H1 (cell line): ENCODE data around the gene MFAP4. TPM values are rescaled to one million over a fixed set of nuclear protein-coding genes. Genes with fewer than 3 reads are reported as not detected.

Experiments
- CTCF ChIA-PET: fragments of 300-600 bp; sonication (Branson Sonifier 250); formaldehyde crosslinking; loops from one replicate; lab custom pipeline; 2021; ENCODE audit not compliant: partially characterized antibody; lab: Charles Lee
- POLR2A ChIA-PET: fragments of 300-600 bp; sonication (Branson Sonifier 250); formaldehyde crosslinking; loops from one replicate; lab custom pipeline; 2021; ENCODE audit warnings: inconsistent platforms; ENCODE audit not compliant: partially characterized antibody; lab: Charles Lee
- DNase-seq, 2 experiments: peaks; one replicate each; pipeline versions ENCODE4 v3.0.0 to v3.0.0-alpha.2; 2010 to 2022; ENCODE audit warnings: low spot score in 2 of 2, low read depth in 1 of 2, mixed read lengths in 1 of 2
- FAIRE-seq: peaks from 2 replicates; lab custom pipeline; 2011; peaks lifted over from hg19 to GRCh38; lab: Jason Lieb, UNC
- H2AFZ ChIP-seq: 2 replicates; pipeline ENCODE4 v1.8.1; 2012; ENCODE audit warnings: low read length, inconsistent platforms
- H2AK5ac ChIP-seq: 2 replicates; pipeline ENCODE4 v1.6.1; 2013; ENCODE audit warnings: low read depth, low read length
- H2BK120ac ChIP-seq: replicated peaks from 2 replicates; pipeline ENCODE3; 2013; ENCODE audit warnings: low read depth, low read length, inconsistent platforms
- H2BK12ac ChIP-seq: 2 replicates; pipeline ENCODE4 v1.6.1; 2013; ENCODE audit warnings: low read depth, low read length
- H2BK15ac ChIP-seq: 2 replicates; pipeline ENCODE4 v1.6.1; 2013; ENCODE audit warnings: low read length
- H2BK20ac ChIP-seq: 2 replicates; pipeline ENCODE4 v1.6.1; 2013; ENCODE audit warnings: low read length
- H2BK5ac ChIP-seq: 2 replicates; pipeline ENCODE4 v1.6.1; 2013; ENCODE audit warnings: low read depth, low read length
- H3K14ac ChIP-seq: 2 replicates; pipeline ENCODE4 v1.6.1; 2013; ENCODE audit warnings: inconsistent platforms; ENCODE audit not compliant: insufficient read length
- H3K18ac ChIP-seq: 2 replicates; pipeline ENCODE4 v1.6.1; 2013; ENCODE audit warnings: low read length; ENCODE audit errors: extremely low read depth
- H3K23ac ChIP-seq: 2 replicates; pipeline ENCODE4 v1.6.1; 2013; ENCODE audit warnings: inconsistent platforms; ENCODE audit not compliant: insufficient read length
- H3K23me2 ChIP-seq: 2 replicates; pipeline ENCODE4 v1.6.1; 2013; ENCODE audit warnings: low read depth, low read length
- H3K27ac ChIP-seq: 2 replicates; pipeline ENCODE4 v1.6.1; 2011; ENCODE audit warnings: low read depth, low read length, inconsistent platforms
- H3K27me3 ChIP-seq, 4 experiments: replicated peaks in 1 of 4; 1 replicate in 1 of 4; 2 replicates in 3 of 4; pipeline versions ENCODE4 v1.6.1 to v1.8.1; 2011 to 2013; ENCODE audit warnings: low read length in 3 of 4, mild to moderate bottlenecking in 3 of 4, inconsistent platforms in 2 of 4, mixed read lengths in 2 of 4, moderate library complexity in 1 of 4; ENCODE audit not compliant: control insufficient read depth in 3 of 4, insufficient read depth in 3 of 4; ENCODE audit errors: extremely low read depth in 1 of 4
- H3K36me3 ChIP-seq, 4 experiments: 2 replicates each; pipeline versions ENCODE4 v1.6.1 to v1.8.1; 2011 to 2013; ENCODE audit warnings: mild to moderate bottlenecking in 4 of 4, low read length in 3 of 4, moderate library complexity in 2 of 4, control low read depth in 1 of 4, inconsistent platforms in 1 of 4; ENCODE audit not compliant: insufficient read depth in 4 of 4, control insufficient read depth in 2 of 4
- H3K4ac ChIP-seq: replicated peaks from 2 replicates; pipeline ENCODE3; 2013; ENCODE audit warnings: low read length, low read depth, mixed read lengths, inconsistent platforms; ENCODE audit not compliant: insufficient read length
- H3K4me1 ChIP-seq, 4 experiments: replicated peaks in 1 of 4; 1 replicate in 1 of 4; 2 replicates in 3 of 4; pipeline versions ENCODE4 v1.6.1 to v1.8.1; 2011 to 2013; ENCODE audit warnings: low read length in 3 of 4, inconsistent platforms in 2 of 4, mixed read lengths in 1 of 4; ENCODE audit not compliant: insufficient read depth in 4 of 4, control insufficient read depth in 3 of 4
- H3K4me2 ChIP-seq, 2 experiments: 2 replicates each; pipeline versions ENCODE4 v1.6.1 to v1.8.1; 2011 to 2013; ENCODE audit warnings: low read depth in 2 of 2, low read length in 2 of 2, control low read depth in 1 of 2, inconsistent platforms in 1 of 2, mild to moderate bottlenecking in 1 of 2; ENCODE audit not compliant: insufficient read depth in 1 of 2
- H3K4me3 ChIP-seq, 4 experiments: fragments of 200-600, 300-600 bp in 1 of 4; sonication (generic), shearing (Covaris generic), sonication (Bioruptor Twin) in 1 of 4; 2 replicates each; pipeline versions ENCODE4 v1.5.1 to v1.8.1; 2011 to 2016; ENCODE audit warnings: low read length in 4 of 4, low read depth in 3 of 4, control low read depth in 2 of 4, inconsistent platforms in 2 of 4, mild to moderate bottlenecking in 2 of 4, mixed read lengths in 1 of 4, moderate library complexity in 1 of 4; ENCODE audit not compliant: insufficient read depth in 2 of 4; ENCODE audit errors: extremely low read depth in 1 of 4
- H3K56ac ChIP-seq: replicated peaks from 2 replicates; pipeline ENCODE3; 2013; ENCODE audit warnings: low read depth, mild to moderate bottlenecking, mixed read lengths, low read length, inconsistent platforms; ENCODE audit not compliant: insufficient read length
- H3K79me1 ChIP-seq: 2 replicates; pipeline ENCODE4 v1.6.1; 2013; ENCODE audit warnings: low read depth, low read length, control low read depth
- H3K79me2 ChIP-seq, 2 experiments: 2 replicates each; pipeline versions ENCODE4 v1.6.1 to v1.8.1; 2012 to 2013; ENCODE audit warnings: low read length in 2 of 2, mild to moderate bottlenecking in 2 of 2, inconsistent platforms in 1 of 2; ENCODE audit not compliant: insufficient read depth in 2 of 2, control insufficient read depth in 1 of 2
- H3K9ac ChIP-seq, 4 experiments: replicated peaks in 1 of 4; 1 replicate in 1 of 4; 2 replicates in 3 of 4; pipeline versions ENCODE4 v1.6.1 to v1.8.1; 2011 to 2013; ENCODE audit warnings: low read depth in 3 of 4, low read length in 3 of 4, control low read depth in 2 of 4, mild to moderate bottlenecking in 2 of 4, moderate library complexity in 2 of 4, inconsistent platforms in 1 of 4; ENCODE audit errors: extremely low read depth in 1 of 4
- H3K9me3 ChIP-seq, 2 experiments: 2 replicates each; pipeline versions ENCODE4 v1.6.1 to v1.8.1; 2012 to 2013; ENCODE audit warnings: mild to moderate bottlenecking in 2 of 2, moderate library complexity in 2 of 2, control low read depth in 1 of 2, inconsistent platforms in 1 of 2, low read depth in 1 of 2, low read length in 1 of 2, mixed read lengths in 1 of 2; ENCODE audit not compliant: insufficient read depth in 2 of 2
- H4K20me1 ChIP-seq, 2 experiments: replicated peaks in 1 of 2; 2 replicates each; pipeline versions ENCODE3 to v1.8.1; 2011 to 2013; ENCODE audit warnings: inconsistent platforms in 2 of 2, low read length in 2 of 2, mild to moderate bottlenecking in 1 of 2; ENCODE audit not compliant: insufficient read depth in 2 of 2, control insufficient read depth in 1 of 2
- H4K5ac ChIP-seq: 2 replicates; pipeline ENCODE4 v1.6.1; 2013; ENCODE audit warnings: low read length, low read depth, mixed read lengths, inconsistent platforms; ENCODE audit not compliant: insufficient read length
- H4K8ac ChIP-seq: 2 replicates; pipeline ENCODE4 v1.8.0; 2013; ENCODE audit warnings: mild to moderate bottlenecking, moderate library complexity, low read length, inconsistent platforms; ENCODE audit not compliant: insufficient read depth; ENCODE audit errors: extremely low read depth
- H4K91ac ChIP-seq: replicated peaks from 2 replicates; pipeline ENCODE3; 2013; ENCODE audit warnings: low read length, mixed read lengths, inconsistent platforms; ENCODE audit not compliant: insufficient read length
- BCL11A ChIP-seq, 2 experiments: IDR thresholded peaks; one replicate each; pipeline ENCODE4 v1.6.1; 2011; ENCODE audit warnings: low read depth in 2 of 2, low read length in 2 of 2, mild to moderate bottlenecking in 2 of 2
- CBX5 ChIP-seq: fragments of 300-800, 300-1000 bp; sonication (generic); IDR thresholded peaks from 2 replicates; pipeline ENCODE4 v1.7.1; 2016; ENCODE audit warnings: antibody characterized with exemption, low read length, low read depth
- CTBP2 ChIP-seq: IDR thresholded peaks from 2 replicates; pipeline ENCODE4 v1.7.0; 2011; ENCODE audit warnings: borderline replicate concordance, mild to moderate bottlenecking, moderate library complexity, mixed read lengths, low read length; ENCODE audit not compliant: insufficient read depth, insufficient read length
- EP300 ChIP-seq, 2 experiments: IDR thresholded peaks; 1 replicate in 1 of 2; 2 replicates in 1 of 2; pipeline ENCODE4 v1.6.1; 2011 to 2012; ENCODE audit warnings: low read depth in 2 of 2, low read length in 2 of 2, mild to moderate bottlenecking in 2 of 2, borderline replicate concordance in 1 of 2, inconsistent platforms in 1 of 2, moderate library complexity in 1 of 2
- GABPA ChIP-seq: IDR thresholded peaks from 2 replicates; pipeline ENCODE4 v1.6.1; 2011; ENCODE audit warnings: mild to moderate bottlenecking, low read length, moderate library complexity, borderline replicate concordance; ENCODE audit not compliant: insufficient read depth
- KDM4A ChIP-seq: IDR thresholded peaks from one replicate; pipeline ENCODE4 v1.7.1; 2012; ENCODE audit warnings: low read depth, mild to moderate bottlenecking, moderate library complexity, low read length, inconsistent platforms; ENCODE audit not compliant: severe bottlenecking
- POLR2A ChIP-seq, 2 experiments: IDR thresholded peaks; 1 replicate in 1 of 2; 2 replicates in 1 of 2; pipeline ENCODE4 v1.6.1; 2011; ENCODE audit warnings: low read depth in 2 of 2, low read length in 2 of 2, mild to moderate bottlenecking in 2 of 2; ENCODE audit errors: control extremely low read depth in 1 of 2
- RXRA ChIP-seq: IDR thresholded peaks from 2 replicates; pipeline ENCODE4 v1.6.1; 2011; ENCODE audit warnings: low read depth, mild to moderate bottlenecking, low read length, moderate library complexity; ENCODE audit not compliant: insufficient read depth
- SIN3A ChIP-seq, 2 experiments: IDR thresholded peaks in 1 of 2; conservative IDR thresholded peaks in 1 of 2; 2 replicates each; pipeline ENCODE4 v1.6.1; 2011 to 2012; ENCODE audit warnings: low read length in 2 of 2, improper control_type of control experiment in 1 of 2, low read depth in 1 of 2, mild to moderate bottlenecking in 1 of 2
- SUZ12 ChIP-seq: fragments of 200-600 bp; sonication (generic); IDR thresholded peaks from 2 replicates; pipeline ENCODE4 v1.6.1; 2012; ENCODE audit warnings: mild to moderate bottlenecking, inconsistent platforms, low read length, moderate library complexity, mixed read lengths
- WGBS, 2 experiments: shearing (Covaris generic) in 1 of 2; methylation state at CpG; one replicate each; pipeline versions ENCODE4 v1.1.6 to v1.1.7; 2013 to 2015; ENCODE audit warnings: low lambda C conversion rate in 2 of 2, mixed read lengths in 2 of 2, inconsistent platforms in 1 of 2, low coverage in 1 of 2, missing lambda C conversion rate in 1 of 2; ENCODE audit not compliant: insufficient replicate concordance in 2 of 2, insufficient coverage in 1 of 2, insufficient read length in 1 of 2; ENCODE audit errors: extremely low coverage in 1 of 2, missing lambda C conversion rate in 1 of 2; 5-methylcytosine and 5-hydroxymethylcytosine counted together
- polyA plus RNA-seq, 7 experiments: library from polyadenylated mRNA; depleted of rRNA in 3 of 7; stranded (reverse) in 5 of 7; unstranded in 2 of 7; fragments of >200 nt in 5 of 7; fragments of 200-250 nt in 2 of 7; gene quantifications; 1 replicate in 5 of 7; 2 replicates in 1 of 7; 4 replicates in 1 of 7; pipeline versions ENCODE4 v1.2.1 to v1.2.3, GENCODE V29; 2011 to 2013; ENCODE audit warnings: missing spikeins in 2 of 7, mixed read lengths in 2 of 7
- total RNA-seq: library from RNA; stranded (reverse); fragmentation: NEBNext Ultra II Directional; extraction: Animal tissue kit (Norgen Biotek cat#: 25700); gene quantifications from 2 replicates; pipeline ENCODE4 v1.2.1, GENCODE V29; 2021
- TF ChIP-seq, protein P1 (sequence below): IDR thresholded peaks from 2 replicates; pipeline ENCODE4 v1.6.1; 2012; ENCODE audit warnings: inconsistent platforms

MFAP4 gene
- total and polyA plus RNA-seq, 2 of the 8 experiments (the other 6 are each of a cell fraction or from before 2014, with no cell fraction given): 3.1 to 3.6 TPM

DNA sequence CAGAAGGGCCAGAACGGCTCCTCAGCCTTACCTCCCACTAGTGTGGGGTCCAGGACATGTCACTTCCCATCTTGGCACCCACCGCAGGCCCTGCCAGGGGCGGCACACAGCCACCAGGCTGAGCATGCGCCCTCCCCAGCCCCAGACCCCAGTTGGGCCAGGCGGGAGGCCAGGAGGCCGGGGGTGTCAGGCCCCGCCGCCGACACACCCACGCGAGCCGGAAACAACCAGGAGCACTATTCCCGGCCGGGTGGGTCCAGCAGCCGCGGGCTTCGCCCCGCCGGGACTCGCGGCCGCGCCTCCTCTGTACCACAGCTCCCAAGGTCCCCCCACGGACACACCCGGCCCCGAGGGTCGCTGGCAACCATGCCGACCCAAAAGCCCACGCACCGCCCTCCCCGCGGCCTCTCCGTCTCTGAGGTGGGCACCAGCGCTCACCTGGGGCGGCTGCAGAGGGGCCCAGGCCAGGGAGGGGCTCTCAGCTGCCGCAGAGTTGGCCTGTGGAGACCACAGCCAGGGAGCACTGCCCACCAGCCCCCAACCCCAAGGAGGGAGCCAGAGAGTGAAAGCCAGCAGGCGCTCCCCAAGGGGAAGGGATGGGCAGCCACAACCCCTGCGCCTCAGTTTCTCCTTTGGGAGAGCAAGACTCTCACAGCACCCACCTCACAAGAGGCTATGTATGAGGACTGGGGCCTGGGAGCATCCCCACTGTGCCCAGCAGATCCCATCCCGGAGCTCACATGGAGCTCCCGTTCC is 42.5 kb downstream of the MFAP4 start:
- FAIRE-seq (no peak), DNase-seq (no peak)
- Histone ChIP-seq H3K9ac (no peak overlapping the region), H3K79me1 (no peaks in the 10 kb centered on the region), H4K8ac (no peak overlapping the region; the same call in 1 of the 2 replicates), H2BK120ac (no peak overlapping the region), H2BK5ac (no peak overlapping the region), H3K27ac (no peak overlapping the region), H4K20me1 (peaks cover 0 to 1% of the 10 kb centered on the region in 2 experiments), H3K4me2 (no peak overlapping the region), H2AK5ac (no peak overlapping the region), H3K79me2 (no peaks in the 10 kb centered on the region), H3K4ac (no peak overlapping the region), H3K36me3 (peaks cover 0 to 5% (median 2%) of the 10 kb centered on the region in 4 experiments; a peak in 2 of 8 replicates), H2BK12ac (no peak overlapping the region), H2AFZ (no peak overlapping the region), H3K18ac (no peak overlapping the region), H3K14ac (no peak overlapping the region), H3K23ac (no peak overlapping the region), H3K4me3 (no peak overlapping the region), H3K9me3 (no peaks in the 10 kb centered on the region), H3K23me2 (no peaks in the 10 kb centered on the region), H2BK15ac (no peak overlapping the region), H4K91ac (no peak overlapping the region), H3K4me1 (peaks cover 0 to 11% (median 3%) of the 10 kb centered on the region in 4 experiments; a peak in 5 of 7 replicates), H2BK20ac (no peak overlapping the region), H3K27me3 (no peaks in the 10 kb centered on the region), H3K56ac (no peak overlapping the region), H4K5ac (no peak overlapping the region)
- CTCF ChIA-PET: interaction anchor here (0.6 to 9.8 kb wide), 5 partner anchors 11 to 375 kb away, joined by 3 to 70 read pairs (median 3); no protein-coding TSS in a partner anchor
- 94% methylated on average over 39 of the region's 40 CpGs; no CpG with 5 or more reads in 1 of the 2 experiments for WGBS, 2 experiments
- POLR2A ChIA-PET: interaction anchor here (0.9 to 1.5 kb wide), 2 partner anchors 11 to 13 kb away, joined by 3 to 6 read pairs; no protein-coding TSS in a partner anchor
- TF ChIP-seq BCL11A (IDR thresholded peaks at IDR 0.05; ENCODE audit: low read depth in 2 of 2, low read length in 2 of 2): no peak
- no peak for TF ChIP-seq POLR2A (IDR thresholded peaks at IDR 0.05; ENCODE audit: control extremely low read depth in 1 of 2, low read depth in 2 of 2, low read length in 2 of 2)
- TF ChIP-seq, protein P1, sequence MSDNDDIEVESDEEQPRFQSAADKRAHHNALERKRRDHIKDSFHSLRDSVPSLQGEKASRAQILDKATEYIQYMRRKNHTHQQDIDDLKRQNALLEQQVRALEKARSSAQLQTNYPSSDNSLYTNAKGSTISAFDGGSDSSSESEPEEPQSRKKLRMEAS: no peak
- no peak for TF ChIP-seq SIN3A (conservative IDR thresholded peaks at IDR 0.05 in 1 of 2, IDR thresholded peaks at IDR 0.05 in 1 of 2; ENCODE audit: low read depth in 1 of 2, low read length in 2 of 2)
- no peak for TF ChIP-seq SUZ12
- no peak for TF ChIP-seq RXRA
- TF ChIP-seq CBX5: no peak
- no peak for TF ChIP-seq EP300 (IDR thresholded peaks at IDR 0.05; ENCODE audit: borderline replicate concordance in 1 of 2, low read depth in 2 of 2, low read length in 2 of 2)
- TF ChIP-seq GABPA: no peak
- TF ChIP-seq CTBP2: no peak
- TF ChIP-seq KDM4A: no peak
